ENCODE results near the gene TRIM69. TPM values are rescaled to one million over a fixed set of nuclear protein-coding genes. Genes with fewer than 3 reads are reported as not detected.

The TRIM69 gene
- total RNA-seq, 1 experiment from 2014 or later, result 61.0 TPM

GRCh38 chr15:44804298-44805046 is 68.1 kb downstream of the TRIM69 start:
- no peaks in the 10 kb centered on the region for H3K27me3 ChIP-seq (replicated peaks; ENCODE audit: insufficient read depth, low read depth, low read length, poor library complexity)
- CTCF ChIA-PET, result no interaction called here
- no peaks in the 10 kb centered on the region for H3K36me3 ChIP-seq (ENCODE audit: insufficient read depth, low read length, poor library complexity, severe bottlenecking)
- no peak for DNase-seq (ENCODE audit: low spot score)
- H3K27ac ChIP-seq (ENCODE audit: low read depth, low read length, poor library complexity, severe bottlenecking), result no peak overlapping the region
- POLR2A ChIA-PET (ENCODE audit: low non-redundant PET), result no interaction called here
- no peaks in the 10 kb centered on the region for H3K9me3 ChIP-seq (ENCODE audit: low read depth, low read length, poor library complexity, severe bottlenecking)
- intact Hi-C loops (cut with micrococcal nuclease; ENCODE audit: unreplicated experiment), result no loop called here
- no TSS peak for BruUV-seq (replicated peaks)
- no peak overlapping the region for H3K4me3 ChIP-seq (ENCODE audit: low read depth, low read length, poor library complexity, severe bottlenecking)
- H3K4me1 ChIP-seq (ENCODE audit: insufficient read depth, low read length, poor library complexity, severe bottlenecking), result peaks cover 4% of the 10 kb centered on the region
- TF ChIP-seq CTCF (conservative IDR thresholded peaks at IDR 0.05; ENCODE audit: low read depth, low read length), result no peak
- no peak for TF ChIP-seq EZH2 (IDR thresholded peaks at IDR 0.05; ENCODE audit: borderline replicate concordance, low read depth, low read length, poor library complexity, severe bottlenecking)

- Histone ChIP-seq H3K36me3 (ENCODE audit: insufficient read depth, low read length, poor library complexity, severe bottlenecking) (no peaks in the 10 kb centered on the region), H3K4me1 (ENCODE audit: insufficient read depth, low read length, poor library complexity, severe bottlenecking) (no peaks in the 10 kb centered on the region), H3K4me3 (ENCODE audit: low read depth, low read length, poor library complexity, severe bottlenecking) (no peak overlapping the region), H3K9me3 (ENCODE audit: low read depth, low read length, poor library complexity, severe bottlenecking) (no peaks in the 10 kb centered on the region), H3K27me3 (replicated peaks; ENCODE audit: insufficient read depth, low read depth, low read length, poor library complexity) (no peaks in the 10 kb centered on the region), H3K27ac (ENCODE audit: low read depth, low read length, poor library complexity, severe bottlenecking) (no peak overlapping the region)
- DNase-seq (ENCODE audit: low spot score), result no peak
- intact Hi-C loops (cut with micrococcal nuclease; ENCODE audit: unreplicated experiment), result no loop called here
- BruUV-seq (replicated peaks), result no TSS peak
- TF ChIP-seq CTCF (conservative IDR thresholded peaks at IDR 0.05; ENCODE audit: low read depth, low read length), result no peak
- no peak for TF ChIP-seq EZH2 (IDR thresholded peaks at IDR 0.05; ENCODE audit: borderline replicate concordance, low read depth, low read length, poor library complexity, severe bottlenecking)
- ChIA-PET CTCF (no interaction called here), POLR2A (ENCODE audit: low non-redundant PET) (no interaction called here)
Observed at GRCh38 chr15:44808557-44808956, 72.2 kb downstream of the TRIM69 start.

- Histone ChIP-seq H3K36me3 (ENCODE audit: insufficient read depth, low read length, poor library complexity, severe bottlenecking) (no peaks in the 10 kb centered on the region), H3K4me1 (ENCODE audit: insufficient read depth, low read length, poor library complexity, severe bottlenecking) (no peaks in the 10 kb centered on the region), H3K4me3 (ENCODE audit: low read depth, low read length, poor library complexity, severe bottlenecking) (no peak overlapping the region), H3K27ac (ENCODE audit: low read depth, low read length, poor library complexity, severe bottlenecking) (no peak overlapping the region), H3K9me3 (ENCODE audit: low read depth, low read length, poor library complexity, severe bottlenecking) (no peaks in the 10 kb centered on the region), H3K27me3 (replicated peaks; ENCODE audit: insufficient read depth, low read depth, low read length, poor library complexity) (no peaks in the 10 kb centered on the region)
- ChIA-PET CTCF (interaction anchor here (0.6 kb wide), 1 partner anchor 232 kb away, joined by 4 read pairs; no protein-coding TSS in a partner anchor), POLR2A (ENCODE audit: low non-redundant PET) (no interaction called here)
- no peak for DNase-seq (ENCODE audit: low spot score)
- intact Hi-C loops (cut with micrococcal nuclease; ENCODE audit: unreplicated experiment), result no loop called here
- BruUV-seq (replicated peaks), result no TSS peak
- TF ChIP-seq EZH2 (IDR thresholded peaks at IDR 0.05; ENCODE audit: borderline replicate concordance, low read depth, low read length, poor library complexity, severe bottlenecking) (no peak), CTCF (conservative IDR thresholded peaks at IDR 0.05; ENCODE audit: low read depth, low read length) (no peak)
Observed at GRCh38 chr15:44810237-44810636, 73.9 kb downstream of the TRIM69 start.
